Smooth muscle cell (in vitro differentiated cells): Measurements from ENCODE around the gene NLRP13. TPM values are rescaled to one million over a fixed set of nuclear protein-coding genes. Genes with fewer than 3 reads are reported as not detected.
"Not testable (repeated sequence)": the region's sequence is repeated elsewhere in the genome, so short reads cannot be mapped to it uniquely, and the experiment has no call there.

Experiments
- DNase-seq: peaks from one replicate; lab custom pipeline; 2025; ENCODE audit not compliant: unreplicated experiment; lab: John Stamatoyannopoulos, UW
- H2AFZ ChIP-seq: fragments of 200-600 bp; sonication (generic); 2 replicates; pipeline ENCODE4 v1.6.0; 2016; ENCODE audit warnings: antibody characterized with exemption, low read depth, mild to moderate bottlenecking
- H3F3A ChIP-seq: fragments of 200-600 bp; sonication (generic); 2 replicates; pipeline ENCODE4 v1.6.0; 2017; ENCODE audit warnings: antibody characterized with exemption, low read depth
- H3K27ac ChIP-seq: fragments of 200-600 bp; sonication (generic); 2 replicates; pipeline ENCODE4 v1.5.1; 2016; ENCODE audit warnings: low read depth, mild to moderate bottlenecking
- H3K27me3 ChIP-seq: fragments of 200-600 bp; sonication (generic); 2 replicates; pipeline ENCODE4 v1.6.1; 2016; ENCODE audit warnings: low read depth, mild to moderate bottlenecking
- H3K36me3 ChIP-seq: fragments of 200-600 bp; sonication (generic); 2 replicates; pipeline ENCODE4 v1.5.1; 2016; ENCODE audit warnings: low read depth
- H3K4me1 ChIP-seq: fragments of 200-600 bp; sonication (generic); 2 replicates; pipeline ENCODE4 v1.5.1; 2016; ENCODE audit warnings: low read depth
- H3K4me2 ChIP-seq: fragments of 200-600 bp; sonication (generic); 2 replicates; pipeline ENCODE4 v1.6.0; 2016; ENCODE audit warnings: mild to moderate bottlenecking
- H3K4me3 ChIP-seq: fragments of 200-600 bp; sonication (generic); 2 replicates; pipeline ENCODE4 v1.5.1; 2016; ENCODE audit warnings: mild to moderate bottlenecking
- H3K79me2 ChIP-seq: fragments of 200-600 bp; sonication (generic); 2 replicates; pipeline ENCODE4 v1.6.0; 2016; ENCODE audit warnings: low read depth, mild to moderate bottlenecking
- H3K9ac ChIP-seq: fragments of 200-600 bp; sonication (generic); 2 replicates; pipeline ENCODE4 v1.6.0; 2016; ENCODE audit warnings: low read depth
- H3K9me3 ChIP-seq: fragments of 200-600 bp; sonication (generic); replicated peaks from 2 replicates; pipeline ENCODE4 v1.5.1; 2016; ENCODE audit warnings: low read depth
- H4K20me1 ChIP-seq: fragments of 200-600 bp; sonication (generic); 2 replicates; pipeline ENCODE4 v1.6.0; 2016; ENCODE audit warnings: low read depth
- CTCF ChIP-seq: fragments of 200-600 bp; sonication (generic); IDR thresholded peaks from 2 replicates; pipeline ENCODE4 v1.5.1; 2017; ENCODE audit warnings: borderline replicate concordance, mild to moderate bottlenecking, antibody characterized with exemption; ENCODE audit not compliant: insufficient read depth, poor library complexity, severe bottlenecking
- WGBS: methylation state at CpG from one replicate; pipeline ENCODE4 v1.1.7; 2016; ENCODE audit warnings: low lambda C conversion rate; 5-methylcytosine and 5-hydroxymethylcytosine counted together
- polyA plus RNA-seq: library from polyadenylated mRNA; unstranded; fragments of >200 nt; fragmentation: Nextera tagmentation; extraction: Ambion mirVana; gene quantifications from 2 replicates; pipeline ENCODE4 v1.2.1, GENCODE V29; 2016
- total RNA-seq: library from RNA; depleted of rRNA; stranded (reverse); fragments of >200 nt; gene quantifications from 2 replicates; pipeline ENCODE4 v1.2.3, GENCODE V29; 2014

Gene NLRP13
- total and polyA plus RNA-seq, 2 experiments from 2014 or later = not detected

GRCh38 chr19:55959996-55960675 lies 28.0 kb upstream of the NLRP13 start:
- Histone ChIP-seq H3K9ac (no peak overlapping the region), H3F3A (no peaks in the 10 kb centered on the region), H3K4me2 (no peak overlapping the region), H4K20me1 (no peaks in the 10 kb centered on the region), H3K9me3 (peaks cover 8% of the 10 kb centered on the region), H3K79me2 (no peaks in the 10 kb centered on the region), H3K27me3 (no peaks in the 10 kb centered on the region), H3K4me1 (no peaks in the 10 kb centered on the region), H2AFZ (no peak overlapping the region), H3K27ac (no peak overlapping the region), H3K36me3 (no peaks in the 10 kb centered on the region), H3K4me3 (no peak overlapping the region)
- no peak for TF ChIP-seq CTCF
- no peak for DNase-seq
- WGBS = 77% methylated on average over 6 of the region's 6 CpGs

GRCh38 chr19:55958356-55958755 lies 26.2 kb upstream of the NLRP13 start:
- no peak for DNase-seq
- H3K4me3 ChIP-seq = no peak overlapping the region
- H3K4me1 ChIP-seq = no peaks in the 10 kb centered on the region
- H3K27me3 ChIP-seq = no peaks in the 10 kb centered on the region
- no peaks in the 10 kb centered on the region for H3K79me2 ChIP-seq
- no peaks in the 10 kb centered on the region for H3K36me3 ChIP-seq
- H4K20me1 ChIP-seq = no peaks in the 10 kb centered on the region
- TF ChIP-seq CTCF = no peak
- no peak overlapping the region for H2AFZ ChIP-seq
- H3F3A ChIP-seq = no peaks in the 10 kb centered on the region
- 63% methylated on average over 4 of the region's 4 CpGs for WGBS
- H3K9me3 ChIP-seq = peaks cover 13% of the 10 kb centered on the region
- no peak overlapping the region for H3K9ac ChIP-seq
- H3K27ac ChIP-seq = no peak overlapping the region
- H3K4me2 ChIP-seq = no peak overlapping the region

GRCh38 chr19:55956431-55956830 lies 24.3 kb upstream of the NLRP13 start:
- TF ChIP-seq CTCF = no peak
- H3K4me2 ChIP-seq = no peak overlapping the region
- H3K4me1 ChIP-seq = no peaks in the 10 kb centered on the region
- DNase-seq = no peak
- no peak overlapping the region for H3K9ac ChIP-seq
- no peaks in the 10 kb centered on the region for H4K20me1 ChIP-seq
- H3K36me3 ChIP-seq = no peaks in the 10 kb centered on the region
- H3F3A ChIP-seq = no peaks in the 10 kb centered on the region
- H3K27me3 ChIP-seq = no peaks in the 10 kb centered on the region
- no peaks in the 10 kb centered on the region for H3K79me2 ChIP-seq
- WGBS = 90% methylated on average over 7 of the region's 7 CpGs
- no peak overlapping the region for H3K4me3 ChIP-seq
- H3K27ac ChIP-seq = no peak overlapping the region
- H3K9me3 ChIP-seq = peaks cover 17% of the 10 kb centered on the region
- H2AFZ ChIP-seq = no peak overlapping the region

GRCh38 chr19:55950566-55950965 lies 18.4 kb upstream of the NLRP13 start:
- not testable (repeated sequence) for H3K27me3 ChIP-seq, H3K79me2 ChIP-seq, H3F3A ChIP-seq, H4K20me1 ChIP-seq, H3K9ac ChIP-seq, H3K27ac ChIP-seq, DNase-seq, H3K4me2 ChIP-seq, H3K36me3 ChIP-seq, H2AFZ ChIP-seq, H3K4me3 ChIP-seq, H3K4me1 ChIP-seq
- 83% methylated on average over 19 of the region's 19 CpGs for WGBS
- H3K9me3 ChIP-seq = peaks cover 17% of the 10 kb centered on the region
